ENCODE data around the gene FXYD5. TPM values are rescaled to one million over a fixed set of nuclear protein-coding genes. Genes with fewer than 3 reads are reported as not detected.

The FXYD5 gene
- total RNA-seq, 5 donors from 2014 or later (not counting 1 experiment from before 2014, with no cell fraction given): 440 to 616 (median 504) TPM

DNA sequence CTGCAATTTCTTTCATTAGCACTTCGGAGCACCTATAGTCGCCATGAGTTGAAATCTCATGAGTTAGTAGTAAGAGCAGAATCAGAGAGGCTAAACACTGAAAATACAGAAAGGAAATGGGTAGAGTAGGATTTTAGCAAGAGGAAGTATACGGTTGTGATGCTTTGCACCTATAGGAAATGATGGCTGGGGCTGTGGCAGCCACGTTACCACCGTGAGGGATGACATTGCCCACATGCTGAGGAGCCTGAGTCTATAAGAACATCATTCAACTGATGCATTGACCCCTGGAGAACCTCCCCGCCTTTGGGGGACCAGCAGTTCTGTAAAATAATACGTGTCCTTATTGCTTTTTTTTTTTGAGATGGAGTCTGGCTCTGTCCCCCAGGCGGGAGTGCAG lies 53.6 kb downstream of the FXYD5 start:
- DNase-seq: no peak
- H3K36me3 Mint-ChIP-seq: no peaks in the 10 kb centered on the region
- 42% methylated on average over 4 of the region's 8 CpGs for WGBS (ENCODE audit: insufficient coverage)
- peaks cover 0 to 4% (median 3%) of the 10 kb centered on the region in 3 donors for H3K9me3 Mint-ChIP-seq
- peaks cover 85 to 92% (median 86%) of the 10 kb centered on the region in 3 donors for H3K4me1 Mint-ChIP-seq
- H3K27ac ChIP-seq (ENCODE audit: low read length): peak overlapping the region; percentile 91
- ChIA-PET POLR2A (no interaction called here), CTCF (no interaction called here)
- H3K9me3 ChIP-seq: no peaks in the 10 kb centered on the region
- H3K27ac Mint-ChIP-seq: peak overlapping the region; percentile 98 to 99
- H3K36me3 ChIP-seq (ENCODE audit: control insufficient read depth in 2 of 2, extremely low read depth in 1 of 2, insufficient read depth in 1 of 2, low read length in 1 of 2): no peaks in the 10 kb centered on the region
- H3K4me3 Mint-ChIP-seq: peak overlapping the region in 2 of 3 donors; percentile 43 to 45
- no peak overlapping the region for H3K4me3 ChIP-seq (ENCODE audit: control insufficient read depth in 1 of 2, extremely low read depth in 1 of 2, low read length in 1 of 2)
- H3K27me3 Mint-ChIP-seq: no peaks in the 10 kb centered on the region
- ATAC-seq (replicated peaks in 1 of 4): no peak
- no peaks in the 10 kb centered on the region for H3K27me3 ChIP-seq (replicated peaks in 1 of 2; ENCODE audit: control insufficient read depth in 2 of 2, extremely low read depth in 1 of 2, insufficient read depth in 2 of 2, low read length in 1 of 2)
- H3K4me1 ChIP-seq (ENCODE audit: control insufficient read depth in 1 of 2, extremely low read depth in 1 of 2, insufficient read depth in 2 of 2, low read length in 2 of 2): peaks cover 51 to 96% of the 10 kb centered on the region in 2 experiments

DNA sequence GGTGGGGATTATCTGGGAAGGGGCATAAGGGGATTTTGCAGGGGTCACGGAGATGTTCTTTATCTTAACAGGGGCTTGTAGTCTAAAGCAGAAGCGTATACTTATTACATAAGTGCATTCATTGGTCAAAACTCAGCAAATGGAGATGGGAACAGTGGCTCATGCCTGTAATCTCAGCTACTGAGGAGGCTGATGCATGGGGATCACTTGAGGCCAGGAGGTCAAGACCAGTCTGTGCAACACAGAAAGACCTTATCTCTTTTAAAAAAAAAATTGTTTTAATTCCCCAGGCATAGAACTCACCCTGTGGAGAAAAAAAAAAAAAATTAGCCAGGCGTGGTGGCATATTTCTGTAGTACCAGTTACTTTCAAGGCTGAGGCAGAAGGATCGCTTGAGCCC lies 55.1 kb downstream of the FXYD5 start:
- Histone ChIP-seq H3K4me3 (ENCODE audit: control insufficient read depth in 1 of 2, extremely low read depth in 1 of 2, low read length in 1 of 2) (no peak overlapping the region), H3K4me1 (ENCODE audit: control insufficient read depth in 1 of 2, extremely low read depth in 1 of 2, insufficient read depth in 2 of 2, low read length in 2 of 2) (peaks cover 52 to 96% of the 10 kb centered on the region in 2 experiments), H3K36me3 (ENCODE audit: control insufficient read depth in 2 of 2, extremely low read depth in 1 of 2, insufficient read depth in 1 of 2, low read length in 1 of 2) (no peaks in the 10 kb centered on the region), H3K9me3 (no peaks in the 10 kb centered on the region), H3K27me3 (replicated peaks in 1 of 2; ENCODE audit: control insufficient read depth in 2 of 2, extremely low read depth in 1 of 2, insufficient read depth in 2 of 2, low read length in 1 of 2) (no peaks in the 10 kb centered on the region), H3K27ac (ENCODE audit: low read length) (peak overlapping the region; percentile 95)
- no CpG with 5 or more reads among the region's 4 CpGs for WGBS (ENCODE audit: insufficient coverage)
- ChIA-PET CTCF (no interaction called here), POLR2A (no interaction called here)
- DNase-seq: no peak
- Mint-ChIP-seq H3K4me3 (no peak overlapping the region), H3K27ac (peak overlapping the region; percentile 84 to 87), H3K4me1 (peaks cover 85 to 92% (median 88%) of the 10 kb centered on the region in 3 donors), H3K36me3 (no peaks in the 10 kb centered on the region), H3K9me3 (peaks cover 0 to 4% (median 3%) of the 10 kb centered on the region in 3 donors), H3K27me3 (no peaks in the 10 kb centered on the region)
- no peak for ATAC-seq (replicated peaks in 1 of 4)

- H3K27me3 Mint-ChIP-seq: no peaks in the 10 kb centered on the region
- peaks cover 35 to 93% of the 10 kb centered on the region in 2 experiments for H3K4me1 ChIP-seq (ENCODE audit: control insufficient read depth in 1 of 2, extremely low read depth in 1 of 2, insufficient read depth in 2 of 2, low read length in 2 of 2)
- DNase-seq (peak; percentile 61 to 96 (median 90)), ATAC-seq (replicated peaks in 1 of 4) (peak; percentile 50 to 61 (median 56))
- 2% methylated on average over 6 of the region's 7 CpGs for WGBS (ENCODE audit: insufficient coverage)
- peak overlapping the region; percentile 71 to 85 (median 74) for H3K4me3 Mint-ChIP-seq
- no peaks in the 10 kb centered on the region for H3K36me3 ChIP-seq (ENCODE audit: control insufficient read depth in 2 of 2, extremely low read depth in 1 of 2, insufficient read depth in 1 of 2, low read length in 1 of 2)
- peak overlapping the region; percentile 99 to 100 for H3K27ac Mint-ChIP-seq
- peak overlapping the region in 1 of 2 donors; percentile 14 for H3K4me3 ChIP-seq (ENCODE audit: control insufficient read depth in 1 of 2, extremely low read depth in 1 of 2, low read length in 1 of 2)
- H3K36me3 Mint-ChIP-seq: no peaks in the 10 kb centered on the region
- no peaks in the 10 kb centered on the region for H3K27me3 ChIP-seq (replicated peaks in 1 of 2; ENCODE audit: control insufficient read depth in 2 of 2, extremely low read depth in 1 of 2, insufficient read depth in 2 of 2, low read length in 1 of 2)
- peak overlapping the region; percentile 95 for H3K27ac ChIP-seq (ENCODE audit: low read length)
- H3K9me3 Mint-ChIP-seq: peaks cover 0 to 7% (median 3%) of the 10 kb centered on the region in 3 donors
- H3K9me3 ChIP-seq: no peaks in the 10 kb centered on the region
- H3K4me1 Mint-ChIP-seq: peaks cover 83 to 92% (median 87%) of the 10 kb centered on the region in 3 donors
- ChIA-PET POLR2A (interaction anchor here in 1 of 2 donors (0.7 to 1.8 kb wide), 2 partner anchors 70 to 145 kb away, joined by 4 to 6 read pairs; no protein-coding TSS in a partner anchor), CTCF (interaction anchor here in 1 of 2 donors (1.6 kb wide), 1 partner anchor 70 kb away, joined by 7 read pairs; no protein-coding TSS in a partner anchor)
Observed at GRCh38 chr19:35211545-35212230, 57.2 kb downstream of the FXYD5 start.

DNA sequence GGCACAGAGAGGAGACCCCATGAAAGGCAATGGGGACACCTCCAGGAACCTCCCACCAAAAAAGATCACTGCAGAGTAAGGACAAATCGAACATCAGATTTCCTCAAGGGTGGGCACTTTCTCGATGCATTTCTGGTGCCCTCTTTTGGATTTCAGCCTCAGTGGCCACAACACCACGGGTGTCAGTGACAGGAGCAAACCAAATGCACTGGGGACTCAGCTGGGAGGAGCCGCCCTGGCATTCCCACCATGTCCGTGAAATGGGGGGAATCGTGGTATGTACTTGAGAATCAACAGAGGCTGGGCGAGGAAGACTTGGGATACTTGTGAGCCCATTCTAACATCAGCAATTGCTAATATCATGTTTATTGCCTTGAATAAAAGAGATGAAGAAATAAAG lies 57.7 kb downstream of the FXYD5 start:
- ChIA-PET POLR2A (interaction anchor here in 1 of 2 donors (0.7 to 1.8 kb wide), 2 partner anchors 71 to 145 kb away, joined by 4 to 6 read pairs; no protein-coding TSS in a partner anchor), CTCF (interaction anchor here in 1 of 2 donors (1.6 kb wide), 1 partner anchor 71 kb away, joined by 7 read pairs; no protein-coding TSS in a partner anchor)
- no peak for ATAC-seq (replicated peaks in 1 of 4)
- Mint-ChIP-seq H3K27me3 (no peaks in the 10 kb centered on the region), H3K4me1 (peaks cover 80 to 91% (median 86%) of the 10 kb centered on the region in 3 donors), H3K9me3 (peaks cover 0 to 11% (median 3%) of the 10 kb centered on the region in 3 donors), H3K36me3 (peaks cover 3% of the 10 kb centered on the region), H3K27ac (peak overlapping the region; percentile 99 to 100), H3K4me3 (peak overlapping the region; percentile 71 to 85 (median 74))
- H3K4me1 ChIP-seq (ENCODE audit: control insufficient read depth in 1 of 2, extremely low read depth in 1 of 2, insufficient read depth in 2 of 2, low read length in 2 of 2): peaks cover 32 to 91% of the 10 kb centered on the region in 2 experiments
- DNase-seq: no peak
- peak overlapping the region; percentile 95 for H3K27ac ChIP-seq (ENCODE audit: low read length)
- H3K9me3 ChIP-seq: no peaks in the 10 kb centered on the region
- no peaks in the 10 kb centered on the region for H3K36me3 ChIP-seq (ENCODE audit: control insufficient read depth in 2 of 2, extremely low read depth in 1 of 2, insufficient read depth in 1 of 2, low read length in 1 of 2)
- 33% methylated on average over 3 of the region's 7 CpGs for WGBS (ENCODE audit: insufficient coverage)
- H3K4me3 ChIP-seq (ENCODE audit: control insufficient read depth in 1 of 2, extremely low read depth in 1 of 2, low read length in 1 of 2): peak overlapping the region in 1 of 2 donors; percentile 27
- no peaks in the 10 kb centered on the region for H3K27me3 ChIP-seq (replicated peaks in 1 of 2; ENCODE audit: control insufficient read depth in 2 of 2, extremely low read depth in 1 of 2, insufficient read depth in 2 of 2, low read length in 1 of 2)

DNA sequence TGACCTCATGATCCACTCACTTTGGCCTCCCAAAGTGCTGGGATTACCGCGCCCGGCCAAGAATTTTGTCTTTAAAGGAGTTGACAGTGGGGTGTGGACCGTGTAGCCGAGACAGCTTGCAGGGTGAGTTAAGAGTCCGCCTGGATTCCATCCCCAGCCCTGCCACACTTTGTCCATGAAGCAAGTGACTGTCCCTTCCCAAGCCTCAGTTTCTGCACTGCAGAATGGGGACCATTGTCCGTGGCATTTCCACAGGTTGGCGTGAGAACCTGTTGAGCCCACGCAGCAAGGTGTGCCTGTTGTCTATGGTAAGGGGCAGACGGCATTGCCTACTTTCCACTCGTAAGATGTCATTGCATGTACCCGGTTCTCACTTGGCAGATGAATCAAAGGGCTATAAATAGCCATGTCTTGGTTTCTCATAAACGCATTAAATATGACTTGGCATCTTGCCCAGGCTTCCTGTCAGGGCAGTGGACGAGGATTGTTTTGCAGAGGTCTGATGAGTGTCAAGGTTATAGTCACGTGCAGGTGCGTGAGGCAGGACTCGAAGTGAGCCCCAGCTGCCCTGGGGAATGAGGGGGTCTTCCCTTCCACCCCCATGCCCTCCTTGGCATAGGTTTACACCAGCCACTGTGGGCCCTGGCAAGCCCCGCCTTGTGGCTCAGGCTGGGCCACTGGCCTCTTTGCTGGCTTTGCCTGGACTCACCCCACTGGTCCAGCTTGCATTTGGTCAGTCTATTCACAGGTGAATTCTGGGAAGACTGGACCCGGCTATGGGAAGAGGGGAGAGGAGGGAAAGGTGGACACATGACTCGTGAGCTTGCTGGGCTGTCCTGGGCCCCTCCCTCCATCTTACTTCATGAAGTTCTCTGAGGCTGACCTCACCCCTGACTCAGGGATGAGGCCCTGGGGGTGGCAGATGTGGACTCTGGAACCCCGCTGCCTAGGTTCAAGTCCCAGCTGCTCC lies 59.4 kb downstream of the FXYD5 start:
- no peaks in the 10 kb centered on the region for H3K27me3 Mint-ChIP-seq
- DNase-seq (peak; percentile 47 to 97 (median 79)), ATAC-seq (replicated peaks in 1 of 4) (peak; percentile 45 to 59 (median 50))
- no peaks in the 10 kb centered on the region for H3K36me3 ChIP-seq (ENCODE audit: control insufficient read depth in 2 of 2, extremely low read depth in 1 of 2, insufficient read depth in 1 of 2, low read length in 1 of 2)
- CTCF ChIA-PET: no interaction called here
- 9% methylated on average over 10 of the region's 21 CpGs for WGBS (ENCODE audit: insufficient coverage)
- H3K4me1 ChIP-seq (ENCODE audit: control insufficient read depth in 1 of 2, extremely low read depth in 1 of 2, insufficient read depth in 2 of 2, low read length in 2 of 2): peaks cover 25 to 76% of the 10 kb centered on the region in 2 experiments
- H3K4me1 Mint-ChIP-seq: peaks cover 69 to 82% (median 75%) of the 10 kb centered on the region in 3 donors
- H3K36me3 Mint-ChIP-seq: peaks cover 6% of the 10 kb centered on the region
- POLR2A ChIA-PET: no interaction called here
- H3K4me3 Mint-ChIP-seq: peak overlapping the region; percentile 47 to 85 (median 58)
- H3K9me3 Mint-ChIP-seq: peaks cover 0 to 12% (median 0%) of the 10 kb centered on the region in 3 donors
- H3K9me3 ChIP-seq: no peaks in the 10 kb centered on the region
- no peaks in the 10 kb centered on the region for H3K27me3 ChIP-seq (replicated peaks in 1 of 2; ENCODE audit: control insufficient read depth in 2 of 2, extremely low read depth in 1 of 2, insufficient read depth in 2 of 2, low read length in 1 of 2)
- peak overlapping the region in 1 of 2 donors; percentile 26 for H3K4me3 ChIP-seq (ENCODE audit: control insufficient read depth in 1 of 2, extremely low read depth in 1 of 2, low read length in 1 of 2)
- H3K27ac ChIP-seq (ENCODE audit: low read length): peak overlapping the region; percentile 95
- H3K27ac Mint-ChIP-seq: peak overlapping the region; percentile 99 to 100
